HCT116 (cell line): ENCODE measurements around the gene RAVER2. TPM values are rescaled to one million over a fixed set of nuclear protein-coding genes. Genes with fewer than 3 reads are reported as not detected.
"Not testable (repeated sequence)": the region's sequence is repeated elsewhere in the genome, so short reads cannot be mapped to it uniquely, and the experiment has no call there.

Experiments used
- ATAC-seq: fragments of 200-7000 bp; cut with Tn5 transposase; 2 replicates; pipeline ENCODE4 v1.9.1; 2020; ENCODE audit warnings: mild to moderate bottlenecking, moderate library complexity
- BruUV-seq: library from RNA; stranded (reverse); fragments of 400-500 nt; replicated peaks from 2 replicates; lab custom pipeline; 2021; lab: Mats Ljungman, UMichigan
- CTCF ChIA-PET: fragments of 300-600 bp; sonication (Branson Sonifier 250); formaldehyde crosslinking; loops from one replicate; lab custom pipeline; 2021; ENCODE audit warnings: antibody characterized with exemption; lab: Charles Lee
- POLR2A ChIA-PET: fragments of 300-600, 350-600 bp; sonication (Branson Sonifier 250); formaldehyde crosslinking; loops from one replicate; lab custom pipeline; 2021; ENCODE audit warnings: antibody characterized with exemption; lab: Charles Lee
- RAD21 ChIA-PET, 2 experiments: fragments of 300-600 bp; sonication (Branson Sonifier 250); formaldehyde crosslinking; loops; one replicate each; lab custom pipeline; 2023; ENCODE audit warnings: low total read pairs in 2 of 2; ENCODE audit not compliant: uncharacterized antibody in 2 of 2, unreplicated experiment in 2 of 2, low non-redundant PET in 1 of 2; lab: Charles Lee
- DNase-seq: peaks from one replicate; pipeline ENCODE4 v3.0.0-alpha.2; 2010; ENCODE audit warnings: low read depth, low spot score
- H2AFZ ChIP-seq: fragments of 200-600 bp; shearing (Covaris generic), sonication (generic); 2 replicates; pipeline ENCODE4 v1.6.1; 2017; ENCODE audit warnings: low read depth, mixed run types, mixed read lengths, antibody characterized with exemption, low read length; ENCODE audit not compliant: poor library complexity, severe bottlenecking
- H3K27ac ChIP-seq: 2 replicates; pipeline ENCODE4 v1.5.1; 2012; ENCODE audit warnings: low read depth, low read length
- H3K27me3 ChIP-seq: fragments of 200-600 bp; sonication (generic); 2 replicates; pipeline ENCODE4 v1.6.1; 2016; ENCODE audit warnings: mixed run types, low read length, mixed read lengths; ENCODE audit not compliant: insufficient read depth
- H3K36me3 ChIP-seq, 2 experiments: fragments of 200-500 bp in 1 of 2; fragments of 200-600 bp in 1 of 2; sonication (Bioruptor generic) in 1 of 2; sonication (generic) in 1 of 2; 2 replicates each; pipeline versions ENCODE4 v1.5.1 to v1.6.1; 2014 to 2016; ENCODE audit warnings: low read length in 2 of 2, inconsistent platforms in 1 of 2, mixed read lengths in 1 of 2, mixed run types in 1 of 2; ENCODE audit not compliant: insufficient read depth in 2 of 2, control insufficient read depth in 1 of 2
- H3K4me1 ChIP-seq, 2 experiments: fragments of 200-600 bp in 1 of 2; sonication (generic) in 1 of 2; 2 replicates each; pipeline versions ENCODE4 v1.5.1 to v1.6.1; 2012 to 2017; ENCODE audit warnings: low read length in 2 of 2, inconsistent platforms in 1 of 2, mild to moderate bottlenecking in 1 of 2, mixed read lengths in 1 of 2, mixed run types in 1 of 2, moderate library complexity in 1 of 2; ENCODE audit not compliant: insufficient read depth in 2 of 2, control insufficient read depth in 1 of 2
- H3K4me2 ChIP-seq: fragments of 200-600 bp; sonication (generic); 2 replicates; pipeline ENCODE4 v1.6.1; 2017; ENCODE audit warnings: mixed run types, low read length, mixed read lengths
- H3K4me3 ChIP-seq, 2 experiments: fragments of 200-600 bp in 1 of 2; sonication (generic) in 1 of 2; replicated peaks in 1 of 2; 2 replicates each; pipeline ENCODE4 v1.5.1; 2011 to 2016; ENCODE audit warnings: low read length in 2 of 2, control low read depth in 1 of 2, low read depth in 1 of 2, mild to moderate bottlenecking in 1 of 2, mixed read lengths in 1 of 2, mixed run types in 1 of 2
- H3K79me2 ChIP-seq: fragments of 200-600 bp; sonication (generic); 2 replicates; pipeline ENCODE4 v1.6.1; 2017; ENCODE audit warnings: mild to moderate bottlenecking, mixed run types, low read length, moderate library complexity, mixed read lengths; ENCODE audit not compliant: insufficient read depth
- H3K9ac ChIP-seq: fragments of 200-600 bp; sonication (generic); 2 replicates; pipeline ENCODE4 v1.6.1; 2016; ENCODE audit warnings: low read length, mixed read lengths
- H3K9me2 ChIP-seq: fragments of 200-600 bp; sonication (generic), shearing (Covaris generic); 2 replicates; pipeline ENCODE4 v1.6.1; 2017; ENCODE audit warnings: mixed run types, mild to moderate bottlenecking, moderate library complexity; ENCODE audit not compliant: insufficient read depth
- H3K9me3 ChIP-seq, 2 experiments: fragments of 200-500 bp in 1 of 2; fragments of 200-600 bp in 1 of 2; sonication (Bioruptor generic) in 1 of 2; sonication (generic) in 1 of 2; 2 replicates each; pipeline ENCODE4 v1.6.1; 2014 to 2017; ENCODE audit warnings: low read length in 2 of 2, mixed read lengths in 2 of 2, inconsistent platforms in 1 of 2, low read depth in 1 of 2, mild to moderate bottlenecking in 1 of 2, mixed run types in 1 of 2, moderate library complexity in 1 of 2; ENCODE audit not compliant: control insufficient read depth in 1 of 2, insufficient read depth in 1 of 2
- H4K20me1 ChIP-seq: fragments of 200-600 bp; sonication (generic), shearing (Covaris generic); 2 replicates; pipeline ENCODE4 v1.6.1; 2017; ENCODE audit warnings: mixed run types, mild to moderate bottlenecking, moderate library complexity; ENCODE audit not compliant: insufficient read depth
- ELF1 ChIP-seq: IDR thresholded peaks from 2 replicates; pipeline ENCODE4 v1.6.1; 2012; ENCODE audit warnings: low read depth, borderline replicate concordance
- JUND ChIP-seq: IDR thresholded peaks from 2 replicates; pipeline ENCODE4 v1.6.1; 2012
- POLR2A ChIP-seq: IDR thresholded peaks from 2 replicates; pipeline ENCODE4 v1.7.0; 2011; ENCODE audit warnings: borderline replicate concordance; ENCODE audit not compliant: insufficient read depth, insufficient read length; ENCODE audit errors: extremely low read depth
- REST ChIP-seq: IDR thresholded peaks from 2 replicates; pipeline ENCODE4 v1.6.1; 2012; ENCODE audit warnings: low read depth
- SIN3A ChIP-seq: IDR thresholded peaks from 2 replicates; pipeline ENCODE4 v1.6.1; 2012; ENCODE audit warnings: low read depth
- TCF7L2 ChIP-seq: IDR thresholded peaks from 2 replicates; pipeline ENCODE4 v1.7.0; 2011; ENCODE audit warnings: borderline replicate concordance, inconsistent platforms; ENCODE audit not compliant: insufficient read depth, insufficient read length; ENCODE audit errors: extremely low read depth
- ZBTB33 ChIP-seq: IDR thresholded peaks from 2 replicates; pipeline ENCODE4 v1.6.1; 2011; ENCODE audit warnings: mild to moderate bottlenecking, low read length, moderate library complexity; ENCODE audit not compliant: insufficient replicate concordance; ENCODE audit errors: extremely low read depth
- ZFX ChIP-seq: fragments of 450-650 bp; IDR thresholded peaks from 2 replicates; pipeline ENCODE4 v1.6.1; 2017
- intact Hi-C: fragments of 100-400 bp; cut with micrococcal nuclease; formaldehyde crosslinking; loops from 2 replicates; pipeline ENCODE4 v1.10.0; 2022
- total RNA-seq: library from RNA; stranded (reverse); gene quantifications from one replicate; pipeline ENCODE4 v1.2.1, GENCODE V29; 2021; ENCODE audit not compliant: unreplicated experiment

Gene RAVER2
- total RNA-seq, 1 experiment from 2014 or later = 23.2 TPM

- no TSS peak for BruUV-seq
- Histone ChIP-seq H3K9ac (no peak overlapping the region), H3K9me2 (no peaks in the 10 kb centered on the region), H3K27me3 (no peaks in the 10 kb centered on the region), H4K20me1 (no peaks in the 10 kb centered on the region), H3K4me2 (no peak overlapping the region), H3K79me2 (no peaks in the 10 kb centered on the region), H3K4me3 (no peak overlapping the region)
- no peak for DNase-seq
- intact Hi-C loops = no loop called here
- ChIA-PET RAD21 (no interaction called here), CTCF (interaction anchor here (1.3 kb wide), 1 partner anchor 25 kb away, joined by 3 read pairs; no protein-coding TSS in a partner anchor), POLR2A (no interaction called here)
- no peak for TF ChIP-seq TCF7L2
- TF ChIP-seq, all 23 proteins: peak for 0
- Histone ChIP-seq H2AFZ (no peak overlapping the region), H3K27ac (no peak overlapping the region), H3K9me3 (no peaks in the 10 kb centered on the region), H3K4me1 (no peaks in the 10 kb centered on the region), H3K36me3 (no peaks in the 10 kb centered on the region)
- ATAC-seq = no peak
Observed at GRCh38 chr1:64701886-64702285, 43.0 kb upstream of the RAVER2 start.

- H3K4me3 ChIP-seq, ATAC-seq, POLR2A ChIA-PET, H2AFZ ChIP-seq, H3K36me3 ChIP-seq, H3K9me2 ChIP-seq, DNase-seq, BruUV-seq, CTCF ChIA-PET, H4K20me1 ChIP-seq, RAD21 ChIA-PET, H3K79me2 ChIP-seq, H3K27me3 ChIP-seq, H3K27ac ChIP-seq, H3K9ac ChIP-seq, H3K4me1 ChIP-seq, H3K4me2 ChIP-seq, H3K9me3 ChIP-seq, intact Hi-C loops: not testable (repeated sequence)
Observed at GRCh38 chr1:64702670-64703069, 42.2 kb upstream of the RAVER2 start.

- TF ChIP-seq SIN3A (no peak), POLR2A (no peak), REST (no peak), TCF7L2 (no peak), ZBTB33 (no peak), ZFX (no peak), ELF1 (no peak), JUND (no peak)
- ChIA-PET CTCF (no interaction called here), RAD21 (no interaction called here), POLR2A (no interaction called here)
- Histone ChIP-seq H3K4me3 (no peak overlapping the region), H3K9ac (no peak overlapping the region), H3K9me3 (no peaks in the 10 kb centered on the region), H3K9me2 (no peaks in the 10 kb centered on the region), H3K36me3 (no peaks in the 10 kb centered on the region), H3K79me2 (no peaks in the 10 kb centered on the region), H3K4me2 (no peak overlapping the region), H3K27me3 (no peaks in the 10 kb centered on the region), H3K27ac (no peak overlapping the region), H3K4me1 (no peaks in the 10 kb centered on the region), H4K20me1 (no peaks in the 10 kb centered on the region), H2AFZ (no peak overlapping the region)
- BruUV-seq = no TSS peak
- DNase-seq (no peak), ATAC-seq (no peak; the same call in 1 of the 2 replicates)
- intact Hi-C loops = no loop called here
Observed at GRCh38 chr1:64703600-64703999, 41.3 kb upstream of the RAVER2 start.
